A549 (cell line): ENCODE results near the gene PTPN4. TPM values are rescaled to one million over a fixed set of nuclear protein-coding genes. Genes with fewer than 3 reads are reported as not detected.

ENCODE experiments used
- ATAC-seq, 2 experiments: fragments of 200-7000 bp in 1 of 2; fragments of >200 bp in 1 of 2; cut with Nextera tagmentation in 1 of 2; cut with Tn5 transposase in 1 of 2; 3 replicates each; pipeline versions ENCODE4 v1.8.0 to v1.9.1; 2018 to 2020; ENCODE audit warnings: mild to moderate bottlenecking in 1 of 2, moderate library complexity in 1 of 2
- CTCF ChIA-PET: fragments of 300-600 bp; sonication (Branson Sonifier 250); formaldehyde crosslinking; extraction: SDS; loops from one replicate; lab custom pipeline; 2021; ENCODE audit warnings: antibody characterized with exemption, inconsistent platforms; lab: Yijun Ruan, JAX
- POLR2A ChIA-PET: fragments of 350-600 bp; formaldehyde crosslinking; extraction: SDS; loops from one replicate; lab custom pipeline; 2021; ENCODE audit warnings: antibody characterized with exemption, inconsistent platforms; lab: Yijun Ruan, JAX
- DNase-seq, 2 experiments: peaks; one replicate each; pipeline versions ENCODE4 v3.0.0 to v3.0.0-alpha.2; 2011 to 2016; ENCODE audit warnings: low read depth in 1 of 2, low spot score in 1 of 2
- FAIRE-seq: peaks from 2 replicates; lab custom pipeline; 2011; peaks lifted over from hg19 to GRCh38; lab: Jason Lieb, UNC
- H3K27ac ChIP-seq, 2 experiments: fragments of >200 bp; sonication (Bioruptor Twin); formaldehyde crosslinking; 3 replicates each; pipeline ENCODE4 v1.5.1; 2016 to 2017
- H3K4me1 ChIP-seq: fragments of >200 bp; sonication (Bioruptor Twin); formaldehyde crosslinking; 3 replicates; pipeline ENCODE4 v1.6.1; 2016
- H3K4me2 ChIP-seq: fragments of >200 bp; sonication (Bioruptor Twin); formaldehyde crosslinking; 3 replicates; pipeline ENCODE4 v1.6.1; 2016
- H3K4me3 ChIP-seq: fragments of >200 bp; sonication (Bioruptor Twin); formaldehyde crosslinking; 3 replicates; pipeline ENCODE4 v1.5.1; 2016
- H3K9me3 ChIP-seq: fragments of >200 bp; sonication (Bioruptor Twin); formaldehyde crosslinking; 3 replicates; pipeline ENCODE4 v1.6.1; 2016
- BHLHE40 ChIP-seq: IDR thresholded peaks from 2 replicates; pipeline ENCODE4 v1.6.1; 2012; ENCODE audit warnings: low read depth, low read length, inconsistent platforms
- CBX2 ChIP-seq: fragments of 200-600 bp; sonication (generic); IDR thresholded peaks from 2 replicates; pipeline ENCODE4 v1.6.1; 2016; ENCODE audit warnings: low read depth, mild to moderate bottlenecking, borderline replicate concordance
- CEBPB ChIP-seq, 2 experiments: fragments of >200 bp in 1 of 2; sonication (Bioruptor Twin) in 1 of 2; formaldehyde crosslinking in 1 of 2; IDR thresholded peaks; 2 replicates each; pipeline ENCODE4 v1.6.1; 2012 to 2016
- CHD2 ChIP-seq: fragments of 150-350 bp; IDR thresholded peaks from 2 replicates; pipeline ENCODE4 v1.6.1; 2014; ENCODE audit warnings: low read length; ENCODE audit not compliant: partially characterized antibody
- EHF ChIP-seq: fragments of 250-450 bp; sonication (Bioruptor Pico); IDR thresholded peaks from 2 replicates; pipeline ENCODE4 v1.5.0; 2020; ENCODE audit warnings: mild to moderate bottlenecking
- EHMT2 ChIP-seq: fragments of 200-600 bp; sonication (generic); IDR thresholded peaks from 2 replicates; pipeline ENCODE4 v1.6.1; 2016; ENCODE audit warnings: antibody characterized with exemption, low read depth, mild to moderate bottlenecking, moderate library complexity
- HOXA7 ChIP-seq: fragments of 250-450 bp; sonication (Bioruptor Pico); IDR thresholded peaks from 2 replicates; pipeline ENCODE4 v1.5.0; 2020; ENCODE audit warnings: mild to moderate bottlenecking, moderate library complexity
- MAZ ChIP-seq: fragments of 150-350 bp; IDR thresholded peaks from 2 replicates; pipeline ENCODE4 v1.6.1; 2014; ENCODE audit warnings: antibody characterized with exemption, low read depth, low read length, borderline replicate concordance
- PHF8 ChIP-seq: fragments of 200-600 bp; sonication (generic); IDR thresholded peaks from 2 replicates; pipeline ENCODE4 v1.6.1; 2016; ENCODE audit warnings: low read depth, mild to moderate bottlenecking, antibody characterized with exemption, moderate library complexity, borderline replicate concordance
- POLR2A ChIP-seq: IDR thresholded peaks from 2 replicates; pipeline ENCODE4 v1.6.1; 2012; ENCODE audit warnings: mild to moderate bottlenecking, low read length
- RARB ChIP-seq: fragments of 250-450 bp; sonication (Bioruptor Pico); IDR thresholded peaks from 2 replicates; pipeline ENCODE4 v1.8.0; 2021; ENCODE audit warnings: mild to moderate bottlenecking, moderate library complexity
- RNF2 ChIP-seq: fragments of 200-600 bp; sonication (generic); IDR thresholded peaks from 2 replicates; pipeline ENCODE4 v1.6.1; 2016; ENCODE audit warnings: low read depth, mild to moderate bottlenecking, antibody characterized with exemption, moderate library complexity, borderline replicate concordance
- SMC3 ChIP-seq: fragments of >200 bp; sonication (Bioruptor Twin); formaldehyde crosslinking; IDR thresholded peaks from 3 replicates; pipeline ENCODE4 v1.6.1; 2018; ENCODE audit warnings: inconsistent platforms
- SREBF2 ChIP-seq: fragments of 450-650 bp; IDR thresholded peaks from 2 replicates; pipeline ENCODE4 v1.6.1; 2014; ENCODE audit warnings: mild to moderate bottlenecking, moderate library complexity
- TFCP2L1 ChIP-seq: fragments of 250-450 bp; sonication (Bioruptor Pico); IDR thresholded peaks from 2 replicates; pipeline ENCODE4 v1.5.0; 2021; ENCODE audit warnings: mild to moderate bottlenecking
- TP53 ChIP-seq: fragments of 250-450 bp; sonication (Bioruptor Pico); IDR thresholded peaks from 2 replicates; pipeline ENCODE4 v1.5.0; 2021; ENCODE audit warnings: mild to moderate bottlenecking, moderate library complexity
- ZC3H11A ChIP-seq: fragments of 450-650 bp; IDR thresholded peaks from 2 replicates; pipeline ENCODE4 v1.6.1; 2014; ENCODE audit warnings: antibody characterized with exemption, mild to moderate bottlenecking
- ZNF302 ChIP-seq: fragments of 250-450 bp; sonication (Bioruptor Pico); IDR thresholded peaks from 2 replicates; pipeline ENCODE4 v1.9.0; 2021; ENCODE audit warnings: inconsistent platforms, mild to moderate bottlenecking, moderate library complexity
- ZSCAN20 ChIP-seq: fragments of 250-450 bp; sonication (Bioruptor Pico); IDR thresholded peaks from 2 replicates; pipeline ENCODE4 v1.8.0; 2022; ENCODE audit warnings: mild to moderate bottlenecking, moderate library complexity
- WGBS: methylation state at CpG from one replicate; pipeline ENCODE4 v1.1.6; 2017; ENCODE audit errors: missing lambda C conversion rate; 5-methylcytosine and 5-hydroxymethylcytosine counted together
- polyA plus RNA-seq, 4 experiments: library from polyadenylated mRNA; depleted of rRNA in 3 of 4; stranded (reverse); fragments of >200 nt; fragmentation: RNase III in 1 of 4; extraction: RNeasy Plus Mini Kit Qiagen cat#74134 plus additional on column Dnase treatment in 1 of 4; gene quantifications; 2 replicates in 3 of 4; 3 replicates in 1 of 4; pipeline ENCODE4 v1.2.3, GENCODE V29; 2011 to 2017
- TF ChIP-seq, protein P1 (sequence below): fragments of 250-450 bp; sonication (Bioruptor Pico); IDR thresholded peaks from 2 replicates; pipeline ENCODE4 v1.5.0; 2021; ENCODE audit warnings: mild to moderate bottlenecking, moderate library complexity, borderline replicate concordance
- TF ChIP-seq, protein P2 (sequence below): fragments of 250-450 bp; sonication (Bioruptor Pico); IDR thresholded peaks from 2 replicates; pipeline ENCODE4 v1.5.0; 2020; ENCODE audit warnings: low read depth, mild to moderate bottlenecking, moderate library complexity
- TF ChIP-seq, protein P3 (sequence below): fragments of >200 bp; sonication (Bioruptor Twin); formaldehyde crosslinking; IDR thresholded peaks from 3 replicates; pipeline ENCODE4 v1.5.1; 2016

PTPN4 gene
- polyA plus RNA-seq, 2 of the 4 experiments (the other 2 are of a cell fraction), result 14.5 to 36.6 TPM

DNA sequence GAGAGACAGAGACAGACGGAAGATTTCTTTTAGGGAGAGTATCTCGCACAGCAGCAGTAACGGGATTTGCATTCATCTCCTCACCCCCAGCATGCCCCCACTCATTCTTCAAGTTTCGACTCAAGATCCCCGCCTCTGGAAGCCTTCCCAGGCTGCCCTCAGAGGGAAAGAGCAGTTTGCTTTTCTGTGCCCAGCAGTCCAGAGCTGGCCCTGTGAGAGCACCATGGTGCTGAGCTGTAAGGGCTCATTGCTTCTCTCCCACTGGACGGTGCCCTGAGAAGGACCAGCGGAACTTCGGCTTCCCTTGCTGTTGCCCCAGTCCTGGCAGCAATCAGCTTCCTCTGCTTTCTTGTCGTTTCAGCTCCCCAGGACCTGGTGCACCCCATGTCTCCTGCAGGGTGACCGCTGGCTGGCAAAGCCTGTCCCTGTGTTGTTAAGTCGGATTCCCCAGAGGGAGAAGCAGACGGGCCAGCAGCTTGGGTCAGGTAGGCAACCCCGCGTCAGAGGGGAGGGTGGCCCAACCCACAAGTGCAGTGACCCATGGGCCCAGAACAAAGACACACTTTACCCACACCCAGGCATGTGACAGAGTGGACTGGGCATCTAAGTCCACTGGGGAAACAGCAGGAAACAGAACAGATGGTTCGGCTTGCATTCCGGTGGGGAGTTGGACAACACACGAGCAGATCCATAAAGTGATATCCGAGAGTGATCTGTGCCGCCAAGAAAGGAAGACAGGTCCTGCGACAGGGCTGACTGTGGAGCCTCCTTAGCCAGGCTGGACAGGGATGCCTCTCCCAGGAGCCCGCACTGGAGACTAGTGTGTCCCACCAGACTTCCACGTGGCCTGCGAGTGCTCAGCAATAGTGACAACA, 44.1 kb upstream of the PTPN4 start:
- no peak overlapping the region for H3K27ac ChIP-seq
- WGBS, result 70% methylated on average over 17 of the region's 23 CpGs
- FAIRE-seq, result no peak
- no peaks in the 10 kb centered on the region for H3K9me3 ChIP-seq
- ChIA-PET POLR2A (no interaction called here), CTCF (interaction anchor here (1.1 to 2.2 kb wide), 5 partner anchors 9 to 459 kb away, joined by 3 to 6 read pairs (median 4); no protein-coding TSS in a partner anchor)
- H3K4me3 ChIP-seq, result no peak overlapping the region
- no peaks in the 10 kb centered on the region for H3K4me1 ChIP-seq
- DNase-seq, result no peak
- ATAC-seq, result no peak; a peak in 1 of 6 replicates
- H3K4me2 ChIP-seq, result no peak overlapping the region
- TF ChIP-seq ZSCAN20 (no peak), PHF8 (no peak), POLR2A (no peak), HOXA7 (CRISPR knock-in tag) (no peak), ZNF302 (CRISPR knock-in tag) (no peak), ZC3H11A (no peak), MAZ (no peak), CEBPB (IDR thresholded peaks at IDR 0.05) (no peak), CHD2 (no peak), SMC3 (no peak), RARB (no peak), TP53 (CRISPR knock-in tag) (no peak), TFCP2L1 (CRISPR knock-in tag) (no peak), EHMT2 (no peak), BHLHE40 (no peak), RNF2 (no peak), CBX2 (no peak), SREBF2 (no peak)
- TF ChIP-seq, protein P1, sequence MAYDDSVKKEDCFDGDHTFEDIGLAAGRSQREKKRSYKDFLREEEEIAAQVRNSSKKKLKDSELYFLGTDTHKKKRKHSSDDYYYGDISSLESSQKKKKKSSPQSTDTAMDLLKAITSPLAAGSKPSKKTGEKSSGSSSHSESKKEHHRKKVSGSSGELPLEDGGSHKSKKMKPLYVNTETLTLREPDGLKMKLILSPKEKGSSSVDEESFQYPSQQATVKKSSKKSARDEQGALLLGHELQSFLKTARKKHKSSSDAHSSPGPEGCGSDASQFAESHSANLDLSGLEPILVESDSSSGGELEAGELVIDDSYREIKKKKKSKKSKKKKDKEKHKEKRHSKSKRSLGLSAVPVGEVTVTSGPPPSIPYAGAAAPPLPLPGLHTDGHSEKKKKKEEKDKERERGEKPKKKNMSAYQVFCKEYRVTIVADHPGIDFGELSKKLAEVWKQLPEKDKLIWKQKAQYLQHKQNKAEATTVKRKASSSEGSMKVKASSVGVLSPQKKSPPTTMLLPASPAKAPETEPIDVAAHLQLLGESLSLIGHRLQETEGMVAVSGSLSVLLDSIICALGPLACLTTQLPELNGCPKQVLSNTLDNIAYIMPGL (CRISPR knock-in tag), result no peak
- TF ChIP-seq, protein P2, sequence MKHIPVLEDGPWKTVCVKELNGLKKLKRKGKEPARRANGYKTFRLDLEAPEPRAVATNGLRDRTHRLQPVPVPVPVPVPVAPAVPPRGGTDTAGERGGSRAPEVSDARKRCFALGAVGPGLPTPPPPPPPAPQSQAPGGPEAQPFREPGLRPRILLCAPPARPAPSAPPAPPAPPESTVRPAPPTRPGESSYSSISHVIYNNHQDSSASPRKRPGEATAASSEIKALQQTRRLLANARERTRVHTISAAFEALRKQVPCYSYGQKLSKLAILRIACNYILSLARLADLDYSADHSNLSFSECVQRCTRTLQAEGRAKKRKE (CRISPR knock-in tag), result no peak
- TF ChIP-seq, all 56 proteins: peak for 0

DNA sequence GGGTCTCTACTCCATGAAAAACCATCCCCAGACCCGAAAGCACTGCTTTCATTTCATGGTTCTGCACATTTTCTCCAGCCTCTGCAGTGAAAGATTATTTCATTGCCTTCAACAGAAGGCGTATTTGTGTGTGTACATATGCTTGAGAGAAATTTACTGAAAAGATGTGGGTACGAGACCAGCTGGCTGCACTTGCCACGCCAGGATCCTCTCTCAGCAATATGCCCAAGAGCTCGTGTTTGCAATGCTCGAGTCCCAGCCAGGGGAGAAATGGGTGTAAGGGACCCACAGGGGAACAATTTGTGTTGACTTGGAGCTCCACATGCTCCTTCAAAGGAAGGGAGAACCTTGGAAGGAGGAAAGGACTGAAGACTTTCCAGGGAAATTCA, 43.4 kb upstream of the PTPN4 start:
- no peak for DNase-seq
- no peak for ATAC-seq
- Histone ChIP-seq H3K4me3 (no peak overlapping the region), H3K4me2 (no peak overlapping the region), H3K4me1 (no peaks in the 10 kb centered on the region), H3K9me3 (0 out of 3 replicates have a peak, but pooled peaks cover 3% of the 10 kb centered on the region), H3K27ac (no peak overlapping the region)
- WGBS, result 46% methylated on average over 6 of the region's 6 CpGs
- TF ChIP-seq, protein P3, sequence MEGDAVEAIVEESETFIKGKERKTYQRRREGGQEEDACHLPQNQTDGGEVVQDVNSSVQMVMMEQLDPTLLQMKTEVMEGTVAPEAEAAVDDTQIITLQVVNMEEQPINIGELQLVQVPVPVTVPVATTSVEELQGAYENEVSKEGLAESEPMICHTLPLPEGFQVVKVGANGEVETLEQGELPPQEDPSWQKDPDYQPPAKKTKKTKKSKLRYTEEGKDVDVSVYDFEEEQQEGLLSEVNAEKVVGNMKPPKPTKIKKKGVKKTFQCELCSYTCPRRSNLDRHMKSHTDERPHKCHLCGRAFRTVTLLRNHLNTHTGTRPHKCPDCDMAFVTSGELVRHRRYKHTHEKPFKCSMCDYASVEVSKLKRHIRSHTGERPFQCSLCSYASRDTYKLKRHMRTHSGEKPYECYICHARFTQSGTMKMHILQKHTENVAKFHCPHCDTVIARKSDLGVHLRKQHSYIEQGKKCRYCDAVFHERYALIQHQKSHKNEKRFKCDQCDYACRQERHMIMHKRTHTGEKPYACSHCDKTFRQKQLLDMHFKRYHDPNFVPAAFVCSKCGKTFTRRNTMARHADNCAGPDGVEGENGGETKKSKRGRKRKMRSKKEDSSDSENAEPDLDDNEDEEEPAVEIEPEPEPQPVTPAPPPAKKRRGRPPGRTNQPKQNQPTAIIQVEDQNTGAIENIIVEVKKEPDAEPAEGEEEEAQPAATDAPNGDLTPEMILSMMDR, result no peak
- TF ChIP-seq EHF (no peak), MAZ (no peak)
- CTCF ChIA-PET, result interaction anchor here (1.1 to 2.2 kb wide), 2 partner anchors 12 to 13 kb away, joined by 4 to 6 read pairs; no protein-coding TSS in a partner anchor
- POLR2A ChIA-PET, result no interaction called here
- no peak for FAIRE-seq
